NCI-H345 (cell line): ENCODE data around the gene BMAL2.

ENCODE experiments used
- DNase-seq: peaks from one replicate; lab custom pipeline; 2025; lab: John Stamatoyannopoulos, UW

BMAL2 gene

GRCh38 chr12:27324530-27324929 is 8.1 kb upstream of the BMAL2 start:
- no peak for DNase-seq

DNA sequence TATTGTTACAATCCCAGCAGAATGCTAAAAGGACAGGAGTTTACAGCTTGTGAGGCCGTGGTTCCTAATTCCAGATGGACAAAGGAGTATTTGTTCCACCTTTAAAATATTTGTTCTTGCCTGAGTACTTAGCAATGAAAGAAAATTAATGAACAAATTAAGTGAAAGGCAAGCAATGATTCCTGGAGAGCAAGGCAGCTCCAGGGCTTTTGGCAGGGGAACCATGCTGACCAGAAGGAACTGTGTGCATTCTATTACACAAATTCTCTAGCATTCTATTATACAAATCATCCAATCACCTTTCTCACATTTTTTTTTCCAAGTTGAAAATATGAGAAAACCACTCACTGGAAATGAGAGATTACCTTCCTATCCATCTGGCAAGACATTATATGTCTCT is 1.8 kb upstream of the BMAL2 start:
- no peak for DNase-seq

DNA sequence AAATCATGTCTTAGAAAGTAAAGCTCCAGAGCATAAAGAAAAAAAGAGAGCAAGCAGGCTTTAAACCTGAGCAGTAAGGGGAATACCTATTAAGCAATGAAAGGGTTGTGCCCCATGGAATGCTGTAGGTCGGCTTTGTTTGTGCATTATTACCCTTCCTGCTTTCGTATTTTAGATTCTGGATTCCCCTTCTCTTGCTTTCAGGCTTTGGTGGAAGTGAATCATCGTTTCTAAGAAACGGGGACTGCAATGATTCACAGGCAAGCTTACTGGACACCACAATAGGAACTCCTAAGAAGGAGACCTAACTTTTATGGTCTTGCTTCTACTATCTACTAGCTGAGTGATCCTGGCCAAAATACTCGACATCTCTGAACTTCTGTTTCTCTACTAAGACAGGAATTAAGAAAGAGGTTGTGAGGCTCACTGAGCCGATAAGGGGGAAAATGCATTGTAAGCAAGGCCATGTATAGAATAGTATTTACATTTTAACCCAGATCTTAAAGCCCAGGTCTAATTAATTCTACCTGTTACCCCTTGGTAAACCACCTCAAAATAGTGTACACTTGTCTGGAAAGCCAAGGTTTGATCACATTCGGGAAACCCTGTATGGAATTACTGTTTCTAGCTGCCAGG is 1.2 kb upstream of the BMAL2 start:
- no peak for DNase-seq

DNA sequence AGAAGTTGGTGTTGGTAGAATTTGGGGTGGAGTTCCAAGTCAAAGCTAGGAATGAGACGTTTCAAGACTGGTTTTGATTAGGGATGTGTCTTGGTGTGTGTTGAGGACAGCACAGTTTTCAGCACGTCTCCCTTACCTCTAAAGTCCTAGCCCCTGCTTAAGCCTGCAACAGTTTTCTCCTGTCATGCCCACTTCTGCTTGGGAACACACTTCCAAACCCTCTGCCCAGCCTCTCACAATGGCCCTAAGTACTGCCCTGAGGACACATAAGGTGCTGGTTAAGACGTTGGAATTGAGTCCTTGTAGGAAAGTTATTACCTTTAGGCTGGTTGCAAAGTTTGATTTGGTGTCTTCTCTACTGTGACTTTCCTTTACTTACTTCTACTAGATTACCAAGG is 710 bp upstream of the BMAL2 start:
- DNase-seq, result no peak

- no peak for DNase-seq
Measured at GRCh38 chr12:27332407-27332713, 276 bp upstream of the BMAL2 start.

- DNase-seq, result peak; percentile 44
Measured at GRCh38 chr12:27333403-27334009, 870 bp downstream of the BMAL2 start.

DNA sequence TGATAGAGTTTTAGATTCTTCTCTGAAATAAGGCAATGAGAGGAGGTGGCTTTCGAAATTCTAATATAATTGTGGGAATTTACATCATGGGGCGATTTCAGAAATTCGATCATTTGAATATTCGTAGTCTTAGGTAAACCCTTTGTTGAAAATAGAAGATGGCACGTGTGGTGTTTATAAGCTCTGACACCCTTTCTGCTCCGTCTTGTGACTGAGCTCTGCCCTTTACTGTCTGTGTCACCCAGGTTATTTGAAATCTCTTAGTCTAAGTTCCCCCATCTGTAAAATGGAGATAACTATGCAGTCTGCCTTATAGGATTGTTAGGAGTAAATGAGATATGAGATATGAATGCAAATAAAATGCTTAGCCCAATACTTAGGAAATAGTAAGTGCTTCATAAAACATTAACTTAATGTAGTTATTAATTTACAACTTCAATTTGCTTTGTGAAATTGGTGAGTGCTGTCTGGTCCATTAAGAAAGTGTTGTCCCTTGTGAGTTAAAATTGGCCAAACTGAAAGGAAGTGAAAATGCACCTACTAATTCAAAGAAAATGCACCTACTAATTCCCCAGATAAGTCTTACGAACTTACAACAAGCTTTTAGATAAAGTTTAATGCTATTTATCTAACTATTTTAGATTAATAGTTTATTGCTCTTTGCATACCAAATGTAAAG is 1.5 kb downstream of the BMAL2 start:
- no peak for DNase-seq

DNA sequence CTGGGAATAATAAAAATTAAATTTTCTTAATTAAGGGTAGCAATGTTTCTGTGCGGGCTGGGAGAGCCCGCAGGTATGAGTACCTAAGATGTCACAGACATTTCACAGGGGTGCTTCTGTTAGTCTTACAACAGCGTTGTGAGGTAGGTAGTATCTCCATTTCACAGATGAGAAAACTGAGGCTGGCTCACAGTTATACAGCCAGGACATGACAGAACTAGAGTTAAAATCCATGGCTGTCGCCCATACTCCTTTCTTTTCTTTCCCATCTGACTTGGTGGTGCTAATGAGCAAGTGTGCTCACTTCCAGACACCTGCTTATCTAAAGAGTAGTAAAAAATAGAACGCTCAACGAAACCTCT is 2.1 kb downstream of the BMAL2 start:
- DNase-seq, result no peak

GRCh38 chr12:27335364-27336281 is 3.0 kb downstream of the BMAL2 start:
- no peak for DNase-seq

- DNase-seq, result no peak
Measured at GRCh38 chr12:27336282-27336653, 3.6 kb downstream of the BMAL2 start.

DNA sequence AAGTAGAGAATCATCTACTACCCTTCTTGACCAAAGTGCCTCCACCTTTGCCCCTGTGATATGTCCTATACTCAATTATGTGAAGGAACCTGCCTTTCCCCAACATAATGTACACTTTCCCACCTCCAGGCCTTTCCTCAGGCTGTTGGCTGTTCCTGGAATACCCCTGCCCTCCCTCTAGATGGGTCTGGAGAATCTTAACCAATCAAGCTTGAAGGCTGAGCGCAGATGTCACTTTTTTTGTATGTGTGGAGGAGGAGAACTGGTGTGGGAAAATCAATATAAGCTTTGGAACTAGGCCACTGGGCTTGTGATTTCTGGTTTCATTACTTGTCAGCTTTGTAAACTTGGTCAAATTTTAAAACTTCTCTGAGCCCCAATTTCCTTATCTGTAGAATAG is 4.7 kb downstream of the BMAL2 start:
- no peak for DNase-seq

- DNase-seq, result no peak
Measured at GRCh38 chr12:27338473-27338872, 5.8 kb downstream of the BMAL2 start.

DNA sequence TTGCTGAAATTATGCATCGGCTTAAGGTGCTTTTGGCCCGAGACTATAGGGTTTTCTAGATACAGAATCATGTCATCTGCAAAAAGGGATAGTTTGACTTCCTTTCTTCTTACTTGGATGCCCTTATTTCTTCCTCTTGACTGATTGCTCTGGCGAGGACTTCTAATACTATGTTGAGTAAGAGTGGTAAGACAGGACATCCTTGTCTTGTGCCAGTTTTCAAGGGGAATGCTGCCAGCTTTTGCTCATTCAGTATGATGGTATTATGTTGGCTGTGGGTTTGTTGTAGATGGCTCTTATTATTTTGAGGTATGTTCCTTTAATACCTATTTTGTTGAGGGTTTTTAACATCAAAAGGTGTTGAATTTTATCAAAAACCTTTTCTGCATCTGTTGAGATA is 8.3 kb downstream of the BMAL2 start:
- DNase-seq, result no peak

GRCh38 chr12:27342536-27342935 is 9.9 kb downstream of the BMAL2 start:
- no peak for DNase-seq

DNA sequence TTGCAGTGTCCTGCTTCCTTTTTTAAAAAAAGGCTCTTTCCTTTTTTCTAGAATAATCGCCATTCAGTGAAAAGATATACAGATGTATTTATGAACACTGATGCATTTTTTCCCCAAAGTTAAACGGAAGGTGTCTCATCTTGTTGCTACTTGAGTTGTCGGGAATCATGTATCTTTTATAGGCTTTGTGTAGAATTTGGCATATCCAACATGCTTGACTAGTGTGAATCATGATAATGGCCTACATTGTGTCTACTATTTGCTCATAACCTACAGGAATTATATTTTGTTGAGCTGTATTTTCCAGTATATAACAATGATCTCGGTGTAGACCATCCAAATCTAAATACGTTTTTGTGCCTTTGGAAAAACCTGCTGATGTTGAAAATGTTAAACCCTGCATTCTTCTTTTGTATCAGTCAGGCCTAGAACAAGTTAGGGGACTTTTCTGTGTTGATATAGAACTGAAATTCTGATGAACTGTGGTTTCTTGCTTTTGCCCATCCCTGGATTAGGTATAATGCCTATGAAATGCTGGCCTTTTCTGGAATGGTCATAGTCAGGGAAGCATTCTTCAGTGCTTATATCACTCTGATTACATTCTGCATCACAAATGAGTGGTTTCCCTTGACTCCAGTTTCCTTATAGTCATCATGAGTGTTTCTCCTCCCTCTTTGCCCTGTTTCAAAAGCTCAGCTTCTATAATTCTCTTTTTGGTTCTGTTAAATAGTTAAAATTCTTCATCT is 10.8 kb downstream of the BMAL2 start:
- no peak for DNase-seq

DNA sequence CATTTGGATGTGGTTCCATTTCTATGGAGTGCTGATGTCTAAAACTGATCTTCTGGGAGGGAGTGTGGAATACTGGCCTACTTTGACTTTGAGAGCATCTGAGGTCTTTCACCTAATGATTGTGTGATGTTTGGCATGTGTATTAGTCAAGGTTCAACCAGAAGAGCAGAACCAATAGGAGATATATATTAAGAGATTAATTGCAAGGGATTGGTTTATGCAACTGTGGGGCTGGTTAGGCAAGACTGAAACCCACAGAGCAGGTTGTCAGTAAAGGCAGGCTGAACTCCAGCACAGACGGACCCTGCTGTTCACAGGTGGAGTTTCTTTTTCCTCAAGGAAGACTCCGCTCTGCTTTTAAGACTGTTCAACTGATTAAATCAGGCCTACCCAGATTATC is 11.6 kb downstream of the BMAL2 start:
- DNase-seq, result no peak

DNA sequence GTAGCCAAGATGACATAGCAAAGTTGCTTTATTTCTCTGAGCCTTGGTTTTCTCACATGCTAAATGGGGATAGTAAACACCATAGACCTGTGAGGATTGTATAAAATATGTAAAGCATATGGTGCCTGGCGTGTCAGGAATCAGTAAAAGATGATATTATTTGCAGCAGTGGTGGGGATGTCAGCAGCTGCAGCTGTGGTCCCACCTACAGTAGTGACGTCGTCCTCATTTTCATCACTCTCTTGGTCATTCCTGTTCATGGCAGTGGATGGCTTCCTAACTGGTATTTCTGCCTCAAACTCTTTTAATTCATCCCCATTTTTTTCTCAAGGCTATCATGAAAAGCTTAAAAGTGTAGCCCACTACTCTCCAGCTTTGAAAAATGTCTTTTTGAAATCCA is 12.1 kb downstream of the BMAL2 start:
- no peak for DNase-seq

DNA sequence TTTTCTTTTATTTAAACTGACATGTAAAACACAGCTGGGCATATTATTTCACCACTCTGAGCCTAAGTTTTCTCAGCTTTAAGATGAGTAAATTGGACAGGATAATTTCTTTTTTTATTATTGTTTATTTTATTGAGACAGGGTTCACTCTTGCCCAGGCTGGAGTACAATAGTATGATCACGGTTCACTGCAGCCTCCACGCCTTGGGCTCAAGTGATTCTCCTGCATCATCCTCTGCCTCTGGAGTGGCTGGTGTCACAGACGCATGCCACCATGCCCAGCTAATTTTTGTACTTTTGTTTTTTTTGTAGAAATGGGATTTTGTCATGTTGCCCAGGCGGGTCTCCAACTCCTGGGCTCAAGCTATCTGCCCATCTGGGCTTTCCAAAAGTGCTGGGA is 12.7 kb downstream of the BMAL2 start:
- no peak for DNase-seq

- no peak for DNase-seq
Measured at GRCh38 chr12:27347779-27348178, 15.1 kb downstream of the BMAL2 start.

- DNase-seq, result no peak
Measured at GRCh38 chr12:27351476-27351875, 18.8 kb downstream of the BMAL2 start.

DNA sequence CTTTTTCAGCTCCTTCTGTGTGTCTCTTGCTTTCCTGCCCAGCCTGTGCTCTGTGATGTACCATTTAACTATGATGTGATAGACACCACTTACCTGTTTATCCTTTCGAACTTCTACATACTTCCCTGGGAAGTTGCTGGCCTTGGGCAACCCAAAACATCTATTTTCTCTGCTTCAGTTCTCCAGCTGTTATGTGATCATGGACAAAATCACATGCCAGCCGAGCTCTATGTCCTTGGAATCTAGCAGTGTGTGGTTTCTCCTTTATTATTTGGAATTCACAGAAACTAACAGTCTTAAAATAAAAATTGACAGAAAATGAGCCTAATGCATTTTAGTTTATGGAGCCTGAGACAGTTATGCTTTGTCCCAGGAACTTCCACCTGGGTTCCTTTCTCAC is 22.9 kb downstream of the BMAL2 start:
- no peak for DNase-seq

- no peak for DNase-seq
Measured at GRCh38 chr12:27355979-27356378, 23.3 kb downstream of the BMAL2 start.
